Measurements from ENCODE around the gene TIAM2.

Gene TIAM2

DNA sequence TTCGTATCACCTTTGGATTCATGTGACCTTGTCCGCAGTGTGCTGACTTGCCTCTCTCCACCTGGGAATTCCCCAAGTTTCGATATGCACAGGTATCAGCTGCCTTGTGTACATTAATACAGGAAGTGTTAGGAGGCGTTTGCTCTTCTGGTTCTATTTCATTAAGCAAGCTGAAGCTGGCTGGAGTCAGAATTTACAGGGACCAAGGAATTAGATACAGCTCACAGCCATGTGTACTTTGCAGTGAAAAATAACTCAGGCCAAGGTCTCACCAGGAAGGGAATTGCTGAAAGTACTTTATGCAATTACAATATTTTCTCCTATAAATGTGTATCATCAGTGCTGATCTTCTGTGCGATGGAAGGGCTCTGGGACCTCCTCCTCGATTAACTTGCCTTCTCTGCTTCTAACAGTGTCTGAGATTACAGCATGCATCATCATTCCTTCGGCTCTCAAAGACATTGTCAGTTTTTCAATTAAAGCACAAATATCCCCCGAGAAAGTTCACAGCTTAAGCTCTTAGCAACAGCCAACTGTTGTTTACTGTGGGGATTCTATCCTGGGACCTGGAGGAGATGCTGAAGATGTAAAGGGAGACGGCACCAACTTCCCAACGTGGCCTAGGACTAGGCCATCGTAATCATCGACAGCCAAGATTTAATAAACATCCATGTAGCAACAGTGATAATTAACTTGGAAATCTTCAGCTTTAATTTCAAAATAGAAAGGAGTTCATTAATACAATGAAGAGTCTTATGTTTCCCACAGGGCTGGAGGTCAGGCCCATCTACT is 13.8 kb upstream of the TIAM2 start:
- H3K4me1 ChIP-seq (ENCODE audit: insufficient read depth, low read length, severe bottlenecking), result no peaks in the 10 kb centered on the region
- no peak overlapping the region for H3K4me3 ChIP-seq (ENCODE audit: low read depth, low read length, poor library complexity, severe bottlenecking)
- no peaks in the 10 kb centered on the region for H3K9me3 ChIP-seq (ENCODE audit: low read length)
- H4K20me1 ChIP-seq (ENCODE audit: insufficient read depth, low read length), result no peaks in the 10 kb centered on the region
- H2AFZ ChIP-seq (ENCODE audit: low read length), result no peak overlapping the region
- TF ChIP-seq, protein P1, sequence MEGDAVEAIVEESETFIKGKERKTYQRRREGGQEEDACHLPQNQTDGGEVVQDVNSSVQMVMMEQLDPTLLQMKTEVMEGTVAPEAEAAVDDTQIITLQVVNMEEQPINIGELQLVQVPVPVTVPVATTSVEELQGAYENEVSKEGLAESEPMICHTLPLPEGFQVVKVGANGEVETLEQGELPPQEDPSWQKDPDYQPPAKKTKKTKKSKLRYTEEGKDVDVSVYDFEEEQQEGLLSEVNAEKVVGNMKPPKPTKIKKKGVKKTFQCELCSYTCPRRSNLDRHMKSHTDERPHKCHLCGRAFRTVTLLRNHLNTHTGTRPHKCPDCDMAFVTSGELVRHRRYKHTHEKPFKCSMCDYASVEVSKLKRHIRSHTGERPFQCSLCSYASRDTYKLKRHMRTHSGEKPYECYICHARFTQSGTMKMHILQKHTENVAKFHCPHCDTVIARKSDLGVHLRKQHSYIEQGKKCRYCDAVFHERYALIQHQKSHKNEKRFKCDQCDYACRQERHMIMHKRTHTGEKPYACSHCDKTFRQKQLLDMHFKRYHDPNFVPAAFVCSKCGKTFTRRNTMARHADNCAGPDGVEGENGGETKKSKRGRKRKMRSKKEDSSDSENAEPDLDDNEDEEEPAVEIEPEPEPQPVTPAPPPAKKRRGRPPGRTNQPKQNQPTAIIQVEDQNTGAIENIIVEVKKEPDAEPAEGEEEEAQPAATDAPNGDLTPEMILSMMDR (IDR thresholded peaks at IDR 0.05; ENCODE audit: low read length), result no peak
- TF ChIP-seq EZH2 (IDR thresholded peaks at IDR 0.05; ENCODE audit: borderline replicate concordance, low read length), result no peak
- H3K9me2 ChIP-seq (ENCODE audit: low read depth, low read length), result no peaks in the 10 kb centered on the region
- no peaks in the 10 kb centered on the region for H3K27me3 ChIP-seq (ENCODE audit: insufficient read depth, low read length)
- H3F3A ChIP-seq (ENCODE audit: insufficient read depth, low read length), result no peaks in the 10 kb centered on the region
- H3K27ac ChIP-seq (ENCODE audit: low read depth, low read length, poor library complexity, severe bottlenecking), result no peak overlapping the region
- H3K36me3 ChIP-seq (ENCODE audit: insufficient read depth, low read length), result no peaks in the 10 kb centered on the region
- H3K4me2 ChIP-seq (ENCODE audit: low read length), result no peak overlapping the region
- H3K9ac ChIP-seq (ENCODE audit: low read length), result no peak overlapping the region
- H3K79me2 ChIP-seq (ENCODE audit: insufficient read depth, low read length), result no peaks in the 10 kb centered on the region

DNA sequence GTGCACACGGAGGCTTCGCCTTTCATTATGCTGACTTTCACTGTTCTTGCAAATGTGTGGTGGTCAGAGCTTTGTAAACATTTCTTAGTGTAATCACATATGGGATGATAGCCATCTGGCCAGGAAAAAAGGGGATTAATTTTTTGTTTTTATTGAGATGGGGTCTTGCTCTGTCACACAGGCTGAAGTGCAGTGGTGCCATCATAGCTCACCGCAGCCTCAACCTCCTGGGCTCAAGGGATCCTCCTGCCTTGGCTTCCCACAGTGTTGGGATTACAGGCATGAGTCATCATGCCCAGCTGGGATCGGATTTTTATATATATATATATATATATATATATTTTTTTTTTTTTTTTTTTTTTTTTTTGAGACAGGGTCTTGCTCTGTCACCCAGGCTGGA is 11.0 kb upstream of the TIAM2 start:
- Histone ChIP-seq H3K4me2 (ENCODE audit: low read length) (no peak overlapping the region), H3K79me2 (ENCODE audit: insufficient read depth, low read length) (no peaks in the 10 kb centered on the region), H3K9me2 (ENCODE audit: low read depth, low read length) (no peaks in the 10 kb centered on the region), H3K27ac (ENCODE audit: low read depth, low read length, poor library complexity, severe bottlenecking) (no peak overlapping the region), H3K27me3 (ENCODE audit: insufficient read depth, low read length) (no peaks in the 10 kb centered on the region), H4K20me1 (ENCODE audit: insufficient read depth, low read length) (no peaks in the 10 kb centered on the region), H3K4me1 (ENCODE audit: insufficient read depth, low read length, severe bottlenecking) (no peaks in the 10 kb centered on the region), H3F3A (ENCODE audit: insufficient read depth, low read length) (no peaks in the 10 kb centered on the region), H3K4me3 (ENCODE audit: low read depth, low read length, poor library complexity, severe bottlenecking) (no peak overlapping the region), H3K36me3 (ENCODE audit: insufficient read depth, low read length) (no peaks in the 10 kb centered on the region), H3K9ac (ENCODE audit: low read length) (no peak overlapping the region), H3K9me3 (ENCODE audit: low read length) (no peaks in the 10 kb centered on the region), H2AFZ (ENCODE audit: low read length) (no peak overlapping the region)
- TF ChIP-seq, protein P1 (IDR thresholded peaks at IDR 0.05; ENCODE audit: low read length), result no peak
- TF ChIP-seq EZH2 (IDR thresholded peaks at IDR 0.05; ENCODE audit: borderline replicate concordance, low read length), result no peak

DNA sequence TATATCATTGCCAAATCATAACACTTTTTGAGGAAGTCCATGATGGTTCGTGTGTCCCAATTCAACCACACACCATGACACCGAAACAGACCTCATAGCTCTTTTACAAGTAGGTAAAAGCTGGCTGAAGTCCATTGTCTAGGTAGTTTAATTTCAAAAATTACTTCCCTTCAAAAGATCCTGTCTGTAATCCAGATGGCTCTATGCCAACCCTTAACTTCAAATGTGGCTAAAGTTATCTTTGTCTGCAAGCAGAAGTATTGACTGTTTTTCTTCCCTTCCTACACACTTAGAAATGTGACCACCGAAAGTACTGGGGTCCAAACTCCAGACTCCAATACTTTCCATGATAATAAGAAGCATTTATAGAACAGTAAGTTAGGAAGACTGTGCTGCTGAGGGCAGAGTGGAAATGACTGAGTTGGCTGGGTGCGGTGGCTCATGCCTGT is 8.3 kb upstream of the TIAM2 start:
- H4K20me1 ChIP-seq (ENCODE audit: insufficient read depth, low read length), result no peaks in the 10 kb centered on the region
- H3K9ac ChIP-seq (ENCODE audit: low read length), result no peak overlapping the region
- H3K79me2 ChIP-seq (ENCODE audit: insufficient read depth, low read length), result no peaks in the 10 kb centered on the region
- H3K4me3 ChIP-seq (ENCODE audit: low read depth, low read length, poor library complexity, severe bottlenecking), result no peak overlapping the region
- TF ChIP-seq, protein P1 (IDR thresholded peaks at IDR 0.05; ENCODE audit: low read length), result no peak
- no peak for TF ChIP-seq EZH2 (IDR thresholded peaks at IDR 0.05; ENCODE audit: borderline replicate concordance, low read length)
- H3F3A ChIP-seq (ENCODE audit: insufficient read depth, low read length), result no peaks in the 10 kb centered on the region
- no peak overlapping the region for H2AFZ ChIP-seq (ENCODE audit: low read length)
- no peak overlapping the region for H3K4me2 ChIP-seq (ENCODE audit: low read length)
- H3K36me3 ChIP-seq (ENCODE audit: insufficient read depth, low read length), result no peaks in the 10 kb centered on the region
- no peaks in the 10 kb centered on the region for H3K9me3 ChIP-seq (ENCODE audit: low read length)
- no peak overlapping the region for H3K27ac ChIP-seq (ENCODE audit: low read depth, low read length, poor library complexity, severe bottlenecking)
- H3K4me1 ChIP-seq (ENCODE audit: insufficient read depth, low read length, severe bottlenecking), result no peaks in the 10 kb centered on the region
- H3K27me3 ChIP-seq (ENCODE audit: insufficient read depth, low read length), result no peaks in the 10 kb centered on the region
- no peaks in the 10 kb centered on the region for H3K9me2 ChIP-seq (ENCODE audit: low read depth, low read length)

All from OCI-LY1 (cell line).